IMR-90 (cell line): ENCODE results near the gene ATP1B3. TPM values are rescaled to one million over a fixed set of nuclear protein-coding genes. Genes with fewer than 3 reads are reported as not detected.

Source experiments
- ATAC-seq: fragments of 200-7000 bp; cut with Tn5 transposase; 2 replicates; pipeline ENCODE4 v1.9.1; 2020; ENCODE audit warnings: low read depth, mild to moderate bottlenecking, moderate library complexity
- BruUV-seq: library from RNA; stranded (reverse); fragments of 400-500 nt; replicated peaks from 2 replicates; lab custom pipeline; 2021; lab: Mats Ljungman, UMichigan
- CTCF ChIA-PET: fragments of 300-600 bp; formaldehyde crosslinking; extraction: SDS; loops from one replicate; lab custom pipeline; 2021; ENCODE audit warnings: antibody characterized with exemption; lab: Yijun Ruan, JAX
- POLR2A ChIA-PET: fragments of 300-600 bp; sonication (Branson Sonifier 250); formaldehyde crosslinking; loops from one replicate; lab custom pipeline; 2022; ENCODE audit warnings: antibody characterized with exemption; ENCODE audit not compliant: unreplicated experiment; lab: Charles Lee
- DNase-seq: peaks from one replicate; pipeline ENCODE4 v3.0.0; 2013
- H2AFZ ChIP-seq: replicated peaks from 2 replicates; pipeline ENCODE3; 2013; ENCODE audit warnings: low read length, mild to moderate bottlenecking; ENCODE audit not compliant: poor library complexity
- H2AK5ac ChIP-seq: 2 replicates; pipeline ENCODE4 v1.6.1; 2013; ENCODE audit warnings: low read depth, low read length, inconsistent platforms
- H2AK9ac ChIP-seq: replicated peaks from 2 replicates; pipeline ENCODE3; 2013; ENCODE audit warnings: mild to moderate bottlenecking, low read depth, low read length, moderate library complexity; ENCODE audit not compliant: poor library complexity
- H2BK120ac ChIP-seq: 2 replicates; pipeline ENCODE4 v1.6.1; 2013; ENCODE audit warnings: low read depth, low read length, inconsistent platforms
- H2BK15ac ChIP-seq: 3 replicates; pipeline ENCODE4 v1.6.1; 2013; ENCODE audit warnings: low read depth, low read length, inconsistent platforms
- H2BK20ac ChIP-seq: 2 replicates; pipeline ENCODE4 v1.6.1; 2013; ENCODE audit warnings: low read depth, mild to moderate bottlenecking, inconsistent platforms, low read length, moderate library complexity
- H2BK5ac ChIP-seq: 2 replicates; pipeline ENCODE4 v1.6.1; 2013; ENCODE audit warnings: mild to moderate bottlenecking, low read depth, low read length, inconsistent platforms; ENCODE audit not compliant: poor library complexity, severe bottlenecking
- H3K14ac ChIP-seq: replicated peaks from 2 replicates; pipeline ENCODE4 v1.6.1; 2013; ENCODE audit warnings: low read depth, low read length, inconsistent platforms
- H3K18ac ChIP-seq: 2 replicates; pipeline ENCODE4 v1.6.1; 2013; ENCODE audit warnings: low read depth, low read length, control low read depth
- H3K23ac ChIP-seq: 2 replicates; pipeline ENCODE4 v1.6.1; 2013; ENCODE audit warnings: low read depth, low read length, inconsistent platforms
- H3K27ac ChIP-seq: 2 replicates; pipeline ENCODE4 v1.5.1; 2013; ENCODE audit warnings: mild to moderate bottlenecking, control low read depth, low read length; ENCODE audit not compliant: insufficient read depth
- H3K27me3 ChIP-seq: 2 replicates; pipeline ENCODE4 v1.6.1; 2013; ENCODE audit warnings: low read length; ENCODE audit not compliant: control insufficient read depth, insufficient read depth
- H3K36me3 ChIP-seq: 2 replicates; pipeline ENCODE4 v1.6.1; 2013; ENCODE audit warnings: low read length, mixed read lengths; ENCODE audit not compliant: control insufficient read depth, insufficient read depth
- H3K4ac ChIP-seq: 2 replicates; pipeline ENCODE4 v1.6.1; 2013; ENCODE audit warnings: low read depth, low read length, inconsistent platforms
- H3K4me1 ChIP-seq: 2 replicates; pipeline ENCODE4 v1.6.1; 2013; ENCODE audit warnings: low read length, mixed read lengths; ENCODE audit not compliant: control insufficient read depth, insufficient read depth
- H3K4me2 ChIP-seq: 2 replicates; pipeline ENCODE4 v1.6.1; 2013; ENCODE audit warnings: low read depth, mild to moderate bottlenecking, control low read depth, low read length, moderate library complexity
- H3K4me3 ChIP-seq: 2 replicates; pipeline ENCODE4 v1.5.1; 2013; ENCODE audit warnings: low read depth, mild to moderate bottlenecking, control low read depth, low read length, moderate library complexity; ENCODE audit not compliant: insufficient read depth
- H3K56ac ChIP-seq: 2 replicates; pipeline ENCODE4 v1.6.1; 2013; ENCODE audit warnings: low read length, inconsistent platforms; ENCODE audit not compliant: insufficient read depth; ENCODE audit errors: extremely low read depth
- H3K79me1 ChIP-seq, 2 experiments: 2 replicates each; pipeline ENCODE4 v1.6.1; 2013; ENCODE audit warnings: low read length in 2 of 2, inconsistent platforms in 1 of 2, low read depth in 1 of 2
- H3K9ac ChIP-seq: 2 replicates; pipeline ENCODE4 v1.6.1; 2013; ENCODE audit warnings: low read depth, low read length, control low read depth
- H3K9me1 ChIP-seq: 2 replicates; pipeline ENCODE4 v1.6.1; 2013; ENCODE audit warnings: low read length, inconsistent platforms; ENCODE audit not compliant: insufficient read depth
- H3K9me3 ChIP-seq: 2 replicates; pipeline ENCODE4 v1.6.1; 2013; ENCODE audit warnings: low read length; ENCODE audit not compliant: control insufficient read depth, insufficient read depth
- H4K20me1 ChIP-seq: 2 replicates; pipeline ENCODE4 v1.6.1; 2013; ENCODE audit warnings: low read length, inconsistent platforms; ENCODE audit not compliant: insufficient read depth
- H4K5ac ChIP-seq: 2 replicates; pipeline ENCODE4 v1.6.1; 2013; ENCODE audit warnings: mild to moderate bottlenecking, low read depth, low read length, control low read depth
- H4K8ac ChIP-seq, 2 experiments: 2 replicates each; pipeline ENCODE4 v1.6.1; 2013; ENCODE audit warnings: low read depth in 2 of 2, low read length in 2 of 2, control low read depth in 1 of 2, inconsistent platforms in 1 of 2
- H4K91ac ChIP-seq: 2 replicates; pipeline ENCODE4 v1.6.1; 2013; ENCODE audit warnings: low read depth, low read length, inconsistent platforms; ENCODE audit not compliant: insufficient read depth
- BHLHE40 ChIP-seq: fragments of 150-350 bp; IDR thresholded peaks from 2 replicates; pipeline ENCODE4 v1.6.1; 2016; ENCODE audit warnings: mild to moderate bottlenecking, low read depth, low read length
- CEBPB ChIP-seq: IDR thresholded peaks from 2 replicates; pipeline ENCODE4 v1.6.1; 2012; ENCODE audit warnings: low read depth, low read length, improper control_type of control experiment
- CHD1 ChIP-seq: IDR thresholded peaks from 2 replicates; pipeline ENCODE4 v1.6.1; 2012; ENCODE audit warnings: low read depth, low read length, improper control_type of control experiment
- CTCF ChIP-seq: conservative IDR thresholded peaks from 2 replicates; pipeline ENCODE4 v1.5.1; 2012; ENCODE audit warnings: mild to moderate bottlenecking, low read depth, low read length, improper control_type of control experiment
- FOS ChIP-seq: fragments of 150-350 bp; IDR thresholded peaks from 2 replicates; pipeline ENCODE4 v1.6.1; 2016; ENCODE audit warnings: low read depth, low read length
- MAFK ChIP-seq: IDR thresholded peaks from 2 replicates; pipeline ENCODE4 v1.6.1; 2012; ENCODE audit warnings: low read depth, low read length, improper control_type of control experiment
- MAZ ChIP-seq: IDR thresholded peaks from 2 replicates; pipeline ENCODE4 v1.6.1; 2012; ENCODE audit warnings: low read depth, mild to moderate bottlenecking, low read length, improper control_type of control experiment, moderate library complexity, borderline replicate concordance
- MXI1 ChIP-seq: IDR thresholded peaks from 2 replicates; pipeline ENCODE4 v1.6.1; 2012; ENCODE audit warnings: low read depth, mild to moderate bottlenecking, low read length, moderate library complexity, borderline replicate concordance
- NFE2L2 ChIP-seq: fragments of 150-350 bp; IDR thresholded peaks from 2 replicates; pipeline ENCODE4 v1.6.1; 2016; ENCODE audit warnings: low read depth, mild to moderate bottlenecking, low read length
- POLR2A ChIP-seq: IDR thresholded peaks from 2 replicates; pipeline ENCODE4 v1.6.1; 2012; ENCODE audit warnings: mild to moderate bottlenecking, low read depth, low read length
- RAD21 ChIP-seq: IDR thresholded peaks from 2 replicates; pipeline ENCODE4 v1.6.1; 2012; ENCODE audit warnings: low read length, improper control_type of control experiment
- RCOR1 ChIP-seq: IDR thresholded peaks from 2 replicates; pipeline ENCODE4 v1.6.1; 2012; ENCODE audit warnings: mild to moderate bottlenecking, low read length, improper control_type of control experiment; ENCODE audit not compliant: insufficient replicate concordance
- RFX5 ChIP-seq: IDR thresholded peaks from 2 replicates; pipeline ENCODE4 v1.8.0; 2012; ENCODE audit warnings: low read depth, mild to moderate bottlenecking, low read length, moderate library complexity
- SMC3 ChIP-seq: fragments of 150-350 bp; IDR thresholded peaks from 2 replicates; pipeline ENCODE4 v1.6.1; 2016; ENCODE audit warnings: low read depth, mild to moderate bottlenecking, antibody characterized with exemption, low read length, moderate library complexity
- USF2 ChIP-seq: fragments of 150-350 bp; IDR thresholded peaks from 2 replicates; pipeline ENCODE4 v1.6.1; 2017; ENCODE audit warnings: mild to moderate bottlenecking, antibody characterized with exemption, low read length, low read depth
- WGBS, 2 experiments: methylation state at CpG; one replicate each; pipeline versions ENCODE4 v1.1.5 to v1.1.7; 2013; ENCODE audit warnings: missing lambda C conversion rate in 2 of 2; ENCODE audit not compliant: insufficient read length in 1 of 2; ENCODE audit errors: extremely low coverage in 2 of 2; 5-methylcytosine and 5-hydroxymethylcytosine counted together
- dilution Hi-C: fragments of 300-500 bp; cut with HindIII; formaldehyde crosslinking; loops from one replicate; pipeline ENCODE4 v1.14.3; 2018; ENCODE audit warnings: low sequenced_read_pairs; ENCODE audit not compliant: unreplicated experiment
- in situ Hi-C: fragments of 300-500 bp; cut with MboI; formaldehyde crosslinking; loops from 3 replicates; pipeline ENCODE4 v1.14.3; 2019; ENCODE audit warnings: low sequenced_read_pairs, inconsistent platforms, mixed read lengths
- intact Hi-C: fragments of 100-400 bp; cut with micrococcal nuclease; formaldehyde crosslinking; loops from 2 replicates; pipeline ENCODE4 v1.10.0; 2022
- polyA plus RNA-seq, 3 experiments: library from polyadenylated mRNA; depleted of rRNA; stranded (reverse); fragments of >200 nt; gene quantifications; 2 replicates each; pipeline ENCODE4 v1.2.3, GENCODE V29; 2012; ENCODE audit warnings: low replicate concordance in 1 of 3
- total RNA-seq: library from RNA; depleted of rRNA; stranded (reverse); fragments of >200 nt; gene quantifications from 2 replicates; pipeline ENCODE4 v1.2.3, GENCODE V29; 2012
- TF ChIP-seq, protein P1 (sequence below): fragments of 150-350 bp; IDR thresholded peaks from 2 replicates; pipeline ENCODE4 v1.6.1; 2016; ENCODE audit warnings: low read depth, mild to moderate bottlenecking, low read length, moderate library complexity, borderline replicate concordance

Gene ATP1B3
- total and polyA plus RNA-seq, 2 of the 4 experiments (the other 2 are of a cell fraction), result 64.3 to 126 TPM

GRCh38 chr3:141920701-141921100, 44.3 kb downstream of the ATP1B3 start:
- BruUV-seq, result no TSS peak

More at GRCh38 chr3:141920701-141921100, 44.3 kb downstream of the ATP1B3 start:
- ATAC-seq (no peak), DNase-seq (no peak)
- Histone ChIP-seq H3K18ac (no peak overlapping the region), H2AFZ (no peak overlapping the region), H3K4me3 (no peak overlapping the region), H3K4me1 (no peaks in the 10 kb centered on the region), H4K8ac (no peak overlapping the region), H3K56ac (no peak overlapping the region), H3K9me1 (peaks cover 3% of the 10 kb centered on the region; the same call in 1 of the 2 replicates), H3K9ac (no peak overlapping the region), H2BK15ac (no peak overlapping the region), H3K4me2 (no peak overlapping the region), H3K36me3 (peaks cover 15% of the 10 kb centered on the region), H3K79me1 (peaks cover 5 to 6% of the 10 kb centered on the region in 2 experiments; a peak in 2 of 4 replicates), H4K91ac (no peak overlapping the region), H3K9me3 (no peaks in the 10 kb centered on the region), H2BK120ac (no peak overlapping the region), H2BK20ac (no peak overlapping the region), H3K27ac (no peak overlapping the region), H4K5ac (no peak overlapping the region), H3K23ac (no peak overlapping the region), H2BK5ac (no peak overlapping the region), H2AK9ac (no peak overlapping the region), H4K20me1 (no peaks in the 10 kb centered on the region; the same call in 1 of the 2 replicates), H3K27me3 (no peaks in the 10 kb centered on the region), H3K14ac (no peak overlapping the region), H3K4ac (no peak overlapping the region), H2AK5ac (no peak overlapping the region)
- POLR2A ChIA-PET, result no interaction called here
- dilution Hi-C loops (no loop called here), intact Hi-C loops (no loop called here), in situ Hi-C loops (no loop called here)
- CTCF ChIA-PET, result interaction anchor here (0.6 kb wide), 1 partner anchor 13 kb away, joined by 3 read pairs; no protein-coding TSS in a partner anchor
- TF ChIP-seq, protein P1, sequence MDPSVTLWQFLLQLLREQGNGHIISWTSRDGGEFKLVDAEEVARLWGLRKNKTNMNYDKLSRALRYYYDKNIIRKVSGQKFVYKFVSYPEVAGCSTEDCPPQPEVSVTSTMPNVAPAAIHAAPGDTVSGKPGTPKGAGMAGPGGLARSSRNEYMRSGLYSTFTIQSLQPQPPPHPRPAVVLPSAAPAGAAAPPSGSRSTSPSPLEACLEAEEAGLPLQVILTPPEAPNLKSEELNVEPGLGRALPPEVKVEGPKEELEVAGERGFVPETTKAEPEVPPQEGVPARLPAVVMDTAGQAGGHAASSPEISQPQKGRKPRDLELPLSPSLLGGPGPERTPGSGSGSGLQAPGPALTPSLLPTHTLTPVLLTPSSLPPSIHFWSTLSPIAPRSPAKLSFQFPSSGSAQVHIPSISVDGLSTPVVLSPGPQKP, result no peak
- TF ChIP-seq CHD1, result no peak
- no peak for TF ChIP-seq MAFK
- TF ChIP-seq MXI1, result no peak
- TF ChIP-seq MAZ, result no peak
- TF ChIP-seq USF2, result no peak
- TF ChIP-seq BHLHE40, result no peak
- TF ChIP-seq RCOR1, result no peak
- TF ChIP-seq POLR2A, result no peak
- no peak for TF ChIP-seq CEBPB
- TF ChIP-seq RFX5, result no peak
- TF ChIP-seq SMC3, result no peak
- TF ChIP-seq RAD21, result no peak
- no peak for TF ChIP-seq CTCF
- TF ChIP-seq NFE2L2, result no peak
- TF ChIP-seq FOS, result no peak
- no CpG with 5 or more reads among the region's 4 CpGs for WGBS, 2 experiments
